HG03175 (cell line): ENCODE results near the gene SLC6A9.

ENCODE experiments used
- ATAC-seq: cut with Tn5 transposase; IDR thresholded peaks from one replicate; pipeline ENCODE4 v1.9.1; 2021; ENCODE audit warnings: mild to moderate bottlenecking, moderate library complexity; ENCODE audit not compliant: unreplicated experiment

SLC6A9 gene

DNA sequence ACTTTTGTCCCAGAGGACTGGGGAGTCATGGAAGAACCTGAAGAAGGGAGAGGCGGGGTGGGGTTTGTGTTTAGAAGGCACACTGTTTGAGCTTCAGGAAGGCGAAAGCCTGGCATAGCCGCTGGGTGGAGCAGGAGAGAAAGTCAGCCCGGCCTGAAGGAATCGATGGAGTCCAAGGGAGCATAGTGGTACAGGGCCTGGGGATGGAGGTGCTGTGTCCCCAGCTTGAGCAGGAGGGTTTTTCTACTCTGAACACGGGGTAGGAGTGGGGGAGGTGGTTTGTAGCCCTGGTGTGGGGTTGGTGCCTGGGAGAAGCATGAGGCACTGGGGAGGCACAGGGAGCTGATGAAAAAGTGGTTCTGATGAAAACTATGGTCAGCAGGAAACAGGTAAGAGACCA lies 44.5 kb downstream of the SLC6A9 start:
- ATAC-seq = no peak

DNA sequence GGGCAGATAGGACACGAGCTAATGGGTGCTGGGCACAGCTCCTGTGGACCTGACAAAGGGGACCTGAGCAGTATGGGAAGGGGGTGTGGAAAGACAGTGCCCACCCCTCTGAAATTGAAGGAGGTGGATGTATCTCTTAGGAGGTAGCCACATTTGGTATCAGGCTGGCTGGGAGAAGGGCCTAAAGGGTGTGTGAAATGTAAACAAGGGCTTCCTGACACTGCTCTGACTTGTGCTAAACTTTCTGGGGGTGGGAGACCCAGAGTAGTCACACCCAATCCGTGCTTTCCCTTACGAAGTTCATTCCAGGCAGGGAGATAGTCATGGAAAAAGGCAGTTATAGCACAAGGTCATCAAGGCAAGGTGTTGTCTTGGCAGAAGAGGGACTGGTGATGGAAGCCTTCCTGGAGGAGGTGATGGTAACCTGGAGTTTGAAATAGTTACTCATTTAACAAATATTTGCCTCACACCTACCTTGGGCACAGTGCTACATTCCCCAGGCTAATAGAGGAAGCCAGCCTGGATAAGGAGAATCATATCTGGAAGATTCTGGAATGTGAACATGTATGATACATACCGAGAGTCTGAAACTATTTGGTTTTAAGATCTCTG lies 45.2 kb downstream of the SLC6A9 start:
- no peak for ATAC-seq

DNA sequence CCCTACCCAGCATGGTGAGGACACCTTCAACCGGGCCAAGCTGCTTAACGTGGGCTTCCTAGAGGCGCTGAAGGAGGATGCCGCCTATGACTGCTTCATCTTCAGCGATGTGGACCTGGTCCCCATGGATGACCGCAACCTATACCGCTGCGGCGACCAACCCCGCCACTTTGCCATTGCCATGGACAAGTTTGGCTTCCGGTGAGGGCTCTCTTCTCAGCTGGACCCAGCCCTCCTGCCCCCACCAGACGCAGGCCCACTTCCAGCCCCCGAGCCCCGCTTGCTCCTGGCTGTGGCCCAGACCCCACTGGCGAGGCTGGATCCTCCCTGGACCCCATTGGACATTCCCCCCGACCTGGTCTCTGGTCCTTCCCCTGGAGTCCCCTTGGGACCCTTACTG lies 46.4 kb downstream of the SLC6A9 start:
- no peak for ATAC-seq

DNA sequence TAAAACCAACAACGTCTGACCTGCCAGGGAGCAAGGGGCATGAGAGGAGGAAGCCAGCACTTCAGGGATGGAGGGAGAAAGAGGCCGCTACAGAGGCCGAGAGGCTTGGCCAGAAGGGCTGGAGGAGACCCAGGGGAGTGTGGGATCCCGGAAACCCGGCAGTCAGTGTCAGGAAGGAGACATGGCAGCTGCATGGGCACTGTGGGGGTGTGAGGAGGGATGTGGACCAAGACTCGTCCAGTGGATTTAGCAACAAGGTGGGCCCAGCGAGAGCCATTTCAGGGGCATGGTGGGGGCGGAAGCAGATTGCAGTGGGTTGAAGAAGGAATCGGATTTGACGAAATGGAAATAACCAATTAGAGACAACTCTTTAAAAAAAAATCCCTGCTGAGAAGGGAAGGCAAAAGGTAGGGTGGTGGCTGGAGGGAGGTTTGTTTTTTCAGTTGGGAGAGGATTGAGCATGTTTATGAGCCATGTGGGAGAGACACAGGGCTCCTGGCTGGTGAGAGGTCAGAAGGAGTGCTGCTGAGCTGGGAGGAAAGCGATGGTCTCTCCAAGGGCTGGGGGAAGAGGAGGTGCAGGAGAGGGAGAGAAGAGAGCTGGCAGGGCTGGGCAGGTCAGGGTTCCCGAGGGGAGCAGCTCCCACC lies 47.9 kb downstream of the SLC6A9 start:
- no peak for ATAC-seq

DNA sequence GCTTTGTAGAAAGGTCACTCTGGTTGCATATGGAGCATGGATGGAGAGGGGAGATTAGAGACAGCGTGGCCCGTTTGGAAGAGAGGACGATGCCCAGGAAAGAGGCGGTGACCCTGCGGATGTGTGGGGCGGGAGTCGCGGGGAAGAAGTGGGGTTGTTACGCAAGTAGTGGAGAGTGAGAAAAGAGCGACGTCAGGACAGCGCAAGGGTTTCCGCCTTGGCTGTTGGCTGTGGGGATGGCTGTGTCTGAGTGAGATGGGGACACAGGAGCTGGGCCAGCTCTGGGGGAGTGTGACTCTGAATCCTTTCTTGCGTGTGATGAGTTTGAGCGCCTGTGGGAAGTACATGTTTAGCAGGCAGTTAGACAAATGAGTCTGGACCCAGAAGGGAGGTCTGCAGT lies 48.5 kb downstream of the SLC6A9 start:
- no peak for ATAC-seq

DNA sequence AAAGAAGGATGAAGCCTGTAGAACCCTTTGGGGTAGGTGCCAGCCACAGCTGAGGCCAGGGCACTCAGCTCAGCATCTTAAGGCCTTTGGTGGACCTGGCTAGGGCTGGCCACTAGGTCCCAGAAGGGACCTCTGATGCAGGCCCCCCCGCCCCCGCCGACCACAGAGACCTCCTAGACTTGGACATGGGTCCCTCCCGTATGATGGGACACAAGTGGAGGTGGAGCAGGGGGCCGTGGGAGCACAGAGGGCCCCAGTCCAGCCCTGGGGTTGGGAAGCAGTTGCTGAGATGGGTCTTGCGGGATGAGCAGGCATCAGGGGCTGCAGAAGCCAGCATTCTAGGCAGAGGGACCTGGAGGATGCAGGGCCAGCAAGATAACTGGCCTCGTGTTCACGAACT lies 49.0 kb downstream of the SLC6A9 start:
- ATAC-seq = no peak

DNA sequence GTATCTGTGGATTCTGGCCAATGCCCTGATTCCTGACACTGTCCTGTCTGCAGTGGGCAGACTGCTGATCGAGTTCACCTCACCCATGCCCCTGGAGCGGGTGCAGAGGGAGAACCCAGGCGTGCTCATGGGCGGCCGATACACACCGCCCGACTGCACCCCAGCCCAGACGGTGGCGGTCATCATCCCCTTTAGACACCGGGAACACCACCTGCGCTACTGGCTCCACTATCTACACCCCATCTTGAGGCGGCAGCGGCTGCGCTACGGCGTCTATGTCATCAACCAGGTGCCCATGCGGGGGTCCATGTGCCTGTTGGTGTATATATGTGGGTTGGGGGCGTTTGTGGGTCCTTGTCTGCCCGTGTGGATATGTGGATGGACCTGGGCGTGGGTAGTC lies 49.6 kb downstream of the SLC6A9 start:
- no peak for ATAC-seq

DNA sequence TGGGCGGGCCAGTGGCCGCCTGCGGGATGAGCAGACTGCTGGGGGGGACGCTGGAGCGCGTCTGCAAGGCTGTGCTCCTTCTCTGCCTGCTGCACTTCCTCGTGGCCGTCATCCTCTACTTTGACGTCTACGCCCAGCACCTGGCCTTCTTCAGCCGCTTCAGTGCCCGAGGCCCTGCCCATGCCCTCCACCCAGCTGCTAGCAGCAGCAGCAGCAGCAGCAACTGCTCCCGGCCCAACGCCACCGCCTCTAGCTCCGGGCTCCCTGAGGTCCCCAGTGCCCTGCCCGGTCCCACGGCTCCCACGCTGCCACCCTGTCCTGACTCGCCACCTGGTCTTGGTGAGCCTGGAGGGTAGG lies 50.1 kb downstream of the SLC6A9 start:
- no peak for ATAC-seq

DNA sequence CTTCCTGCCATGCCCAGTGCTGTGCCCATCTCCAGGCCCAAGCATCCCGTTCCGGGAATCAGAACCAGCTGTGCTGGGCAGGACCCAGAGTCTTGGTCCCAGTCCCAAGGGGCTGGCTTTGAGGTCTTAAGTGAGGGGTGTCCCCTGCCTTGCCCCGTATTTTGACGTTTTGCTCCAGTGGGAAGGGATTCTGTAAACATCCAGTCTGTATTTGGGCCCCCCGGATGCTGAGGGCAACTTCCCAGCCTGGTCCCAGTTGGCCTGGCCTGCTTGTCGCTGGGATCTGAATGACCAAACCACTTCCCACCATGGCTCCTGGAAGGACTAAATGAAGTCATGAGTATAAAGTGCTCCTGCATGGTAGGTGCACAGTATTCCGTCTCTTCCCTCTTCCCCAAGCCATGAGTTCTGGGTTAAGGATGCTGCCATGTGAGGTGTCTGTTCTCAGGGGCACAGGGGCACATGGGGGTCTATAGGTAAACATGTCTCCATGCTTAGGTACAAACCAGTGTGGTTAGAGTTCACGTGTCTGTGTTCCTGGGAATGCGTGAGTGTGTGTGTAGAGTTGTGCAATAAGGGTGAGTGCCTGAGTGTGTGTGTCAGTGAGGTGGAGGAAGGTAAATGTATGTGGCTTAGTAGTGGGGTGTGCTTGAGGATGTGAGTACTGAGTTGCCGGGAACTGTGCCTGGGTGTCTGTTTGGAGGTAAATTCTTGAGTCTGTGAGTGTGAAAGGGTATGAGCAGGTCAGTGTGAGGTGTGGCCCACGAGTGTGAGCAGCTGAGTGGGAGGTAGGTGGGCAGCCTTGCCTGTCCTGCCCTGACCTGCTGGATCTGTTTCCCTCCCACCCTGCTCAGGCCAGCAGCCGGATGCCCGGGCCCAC lies 50.8 kb downstream of the SLC6A9 start:
- no peak for ATAC-seq

DNA sequence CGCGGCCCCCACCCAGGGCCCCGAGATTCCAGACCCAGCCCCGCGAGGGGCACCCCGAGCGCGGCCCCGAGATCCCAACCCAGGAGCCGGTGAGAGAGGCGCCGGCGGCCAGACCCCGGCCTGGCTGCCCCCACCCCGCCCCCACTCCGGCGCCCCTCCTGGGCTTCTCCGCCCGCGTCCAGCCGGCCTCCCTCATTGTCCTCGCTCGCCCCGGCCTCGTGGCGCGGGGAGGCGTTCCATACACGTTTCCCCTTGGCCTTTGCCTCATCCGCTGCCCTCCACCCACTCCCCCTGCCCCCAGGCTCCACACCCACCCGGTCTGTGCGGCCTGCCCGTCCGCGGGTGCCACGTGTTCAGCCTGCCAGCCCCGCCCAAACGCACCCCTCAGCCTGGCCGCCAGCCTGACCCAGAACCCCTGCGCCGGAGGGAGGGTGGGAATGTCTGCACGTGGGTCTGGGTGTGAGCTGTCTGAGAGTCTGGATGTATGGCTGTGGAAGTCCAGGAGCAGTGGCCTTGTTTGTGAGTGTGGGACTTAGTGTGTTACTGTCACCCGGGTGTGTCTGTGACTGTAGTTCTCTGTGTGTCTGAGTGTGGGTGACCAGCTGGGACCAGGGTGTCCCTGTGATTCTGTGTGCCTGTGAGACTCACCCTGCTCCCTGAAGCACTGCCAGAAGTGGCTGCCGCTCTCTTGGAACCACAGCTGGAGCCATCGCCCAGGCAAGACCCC lies 51.6 kb downstream of the SLC6A9 start:
- ATAC-seq = no peak

DNA sequence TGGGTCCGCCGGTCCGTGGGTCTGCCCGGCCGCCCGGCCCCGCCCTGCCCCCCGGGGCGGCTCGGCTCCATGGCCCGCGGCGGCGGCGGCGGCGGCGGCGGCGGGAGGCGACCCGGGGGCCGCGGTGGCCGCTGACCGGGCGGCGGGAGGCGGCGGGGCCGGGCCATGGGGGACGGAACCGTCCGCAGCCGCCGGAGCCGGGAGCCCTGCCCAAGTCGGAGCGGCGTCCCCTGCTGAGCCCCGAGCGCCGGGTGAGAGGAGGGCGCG lies 52.1 kb downstream of the SLC6A9 start:
- no peak for ATAC-seq

DNA sequence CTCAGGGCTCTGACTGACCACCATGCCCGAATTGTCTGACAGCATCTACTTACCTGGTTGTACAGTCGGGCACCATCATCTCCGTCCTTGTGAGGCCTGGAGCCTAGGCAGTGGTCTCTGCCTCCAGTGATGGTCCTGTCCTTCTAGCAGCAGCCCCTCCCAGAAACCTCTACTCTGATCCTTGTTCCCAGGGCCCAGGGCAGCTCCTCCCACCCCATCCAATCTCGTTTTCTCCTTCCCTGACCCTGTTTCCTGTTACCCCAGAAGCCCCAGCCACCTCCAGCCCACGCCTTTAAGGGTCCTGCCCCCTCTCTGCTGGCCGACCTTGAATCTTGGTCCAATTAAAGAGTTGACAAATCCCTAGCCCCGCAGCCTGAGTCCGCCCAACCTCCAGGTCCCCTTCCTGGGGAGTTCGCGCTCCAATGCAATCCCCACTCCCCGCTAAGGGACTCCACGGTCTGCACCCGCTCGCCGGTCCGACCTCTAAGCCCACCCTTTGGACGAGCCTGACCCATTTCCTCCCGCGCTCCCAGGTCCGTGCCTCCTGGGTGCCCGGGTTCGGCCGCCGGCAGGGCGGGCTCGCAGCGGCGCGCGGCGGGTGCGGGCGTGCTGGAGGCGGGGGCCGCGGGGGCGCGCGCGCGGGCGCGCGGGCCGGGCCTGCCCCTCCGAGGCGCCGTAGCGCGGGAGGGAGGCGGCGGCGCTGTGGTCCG lies 52.6 kb downstream of the SLC6A9 start, which contains the start of gene B4GALT2:
TSS of gene B4GALT2 (plus strand) at position 660 of the 710 bp plus-strand sequence. CDS start 1,951 bp downstream, outside the sequence.
- no peak for ATAC-seq

DNA sequence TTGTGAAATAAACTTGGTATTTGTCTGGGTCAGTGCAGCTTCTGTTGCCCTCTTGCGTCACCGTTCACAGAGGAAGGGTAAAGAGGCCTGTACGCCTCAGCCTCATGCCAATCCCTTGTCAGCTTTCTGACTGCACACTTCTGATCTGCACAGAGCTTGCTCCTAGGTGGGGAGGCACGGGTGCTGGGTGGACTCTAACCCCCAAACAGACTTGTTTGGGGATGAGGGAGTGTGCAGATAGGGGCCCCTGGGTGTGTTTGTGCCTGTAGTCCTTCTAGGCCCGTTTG lies 53.1 kb downstream of the SLC6A9 start:
- ATAC-seq = no peak

DNA sequence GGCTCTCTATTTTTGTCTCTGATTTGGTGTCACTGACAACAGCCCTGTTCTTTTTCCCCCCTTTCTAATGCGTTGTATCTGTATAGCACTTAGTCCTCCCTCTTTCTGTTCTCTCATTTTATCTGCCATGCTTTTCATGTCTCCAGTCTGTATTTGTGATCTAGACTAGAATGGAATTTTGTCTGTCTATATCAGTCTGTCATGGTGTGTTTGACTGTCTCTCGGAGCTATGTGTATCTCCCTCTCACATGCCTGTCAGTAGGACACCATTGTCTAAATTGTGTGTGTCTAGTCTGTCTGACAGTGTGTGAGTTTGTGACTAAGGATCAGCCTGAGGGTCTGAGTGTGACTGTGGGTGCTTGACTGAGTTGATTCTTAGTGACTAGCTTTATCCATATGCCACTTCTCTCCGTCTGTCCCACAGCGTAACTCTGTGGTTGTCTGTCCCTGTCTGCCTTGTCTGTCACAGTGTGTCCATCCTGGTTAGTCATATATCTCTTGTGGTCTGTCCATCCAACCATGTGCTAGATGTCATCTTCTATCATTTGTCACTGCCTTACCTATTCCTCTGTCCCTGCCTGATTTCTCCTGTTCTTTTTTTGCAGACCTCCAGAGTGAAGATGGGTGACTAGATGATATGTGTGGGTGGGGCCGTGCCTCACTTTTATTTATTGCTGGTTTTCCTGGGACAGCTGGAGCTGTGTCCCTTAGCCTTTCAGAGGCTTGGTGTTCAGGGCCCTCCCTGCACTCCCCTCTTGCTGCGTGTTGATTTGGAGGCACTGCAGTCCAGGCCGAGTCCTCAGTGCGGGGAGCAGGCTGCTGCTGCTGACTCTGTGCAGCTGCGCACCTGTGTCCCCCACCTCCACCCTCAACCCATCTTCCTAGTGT lies 53.6 kb downstream of the SLC6A9 start:
- ATAC-seq = no peak

DNA sequence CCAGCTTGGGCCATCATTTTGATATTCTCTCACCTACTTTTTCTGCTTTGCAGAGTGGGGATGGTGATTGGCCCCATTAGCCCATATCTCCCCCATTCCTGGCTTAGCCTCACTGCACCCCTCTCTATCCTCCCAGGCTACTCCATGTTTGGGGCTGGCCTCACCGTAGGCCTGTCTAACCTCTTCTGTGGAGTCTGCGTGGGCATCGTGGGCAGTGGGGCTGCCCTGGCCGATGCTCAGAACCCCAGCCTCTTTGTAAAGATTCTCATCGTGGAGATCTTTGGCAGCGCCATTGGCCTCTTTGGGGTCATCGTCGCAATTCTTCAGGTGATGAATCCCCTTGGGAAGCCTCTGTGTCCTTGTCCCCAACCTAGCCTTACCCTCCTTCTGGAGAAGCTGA lies 54.4 kb downstream of the SLC6A9 start:
- ATAC-seq = no peak

DNA sequence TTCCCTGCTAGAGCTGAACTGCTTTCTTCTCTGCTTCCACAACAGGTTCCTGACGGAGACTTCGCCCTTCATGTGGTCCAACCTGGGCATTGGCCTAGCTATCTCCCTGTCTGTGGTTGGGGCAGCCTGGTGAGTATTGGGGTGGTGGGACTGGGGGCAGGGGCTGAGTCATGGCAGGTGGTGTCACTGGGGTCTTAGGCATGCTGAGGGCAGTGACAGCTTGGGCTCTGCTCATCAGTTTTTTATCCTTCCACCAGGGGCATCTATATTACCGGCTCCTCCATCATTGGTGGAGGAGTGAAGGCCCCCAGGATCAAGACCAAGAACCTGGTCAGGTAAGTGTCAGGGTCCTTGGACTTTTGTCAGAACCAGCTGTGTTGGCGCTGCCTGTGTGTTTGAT lies 55.2 kb downstream of the SLC6A9 start:
- ATAC-seq = no peak

DNA sequence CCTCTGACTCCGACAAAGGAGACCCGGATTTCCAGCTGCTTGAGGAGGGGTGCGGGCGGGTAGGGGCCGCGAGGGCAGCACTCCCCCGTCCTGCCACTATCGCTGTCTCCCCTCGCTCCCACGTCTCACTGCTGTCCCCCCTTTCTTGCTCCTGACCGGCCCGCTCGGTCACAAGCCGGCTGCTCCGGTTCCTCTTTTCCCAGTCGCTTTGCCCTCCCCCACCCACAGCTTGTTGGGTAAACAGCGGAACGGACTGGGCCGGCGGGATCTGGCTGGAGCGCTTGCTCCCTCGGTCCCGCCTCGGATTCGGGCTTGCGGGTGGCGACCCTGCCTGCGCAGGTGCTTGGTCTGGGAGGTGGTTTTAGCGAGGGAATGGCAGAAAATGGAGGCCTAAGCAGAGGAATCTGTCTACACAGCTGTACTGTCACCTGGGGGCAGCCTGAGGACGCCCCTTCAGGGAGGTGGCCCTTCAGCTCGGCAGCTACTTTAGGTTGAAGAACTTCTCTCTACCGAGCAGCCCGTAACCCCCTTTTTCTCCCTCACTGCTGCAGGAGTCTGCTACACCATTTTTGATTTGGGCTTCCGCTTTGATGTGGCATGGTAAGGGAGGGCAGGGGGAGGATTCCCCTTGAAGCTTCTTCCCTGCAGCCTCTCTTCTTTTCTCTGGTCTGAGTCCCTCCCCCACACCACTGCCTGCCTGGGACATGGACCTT lies 55.9 kb downstream of the SLC6A9 start:
- no peak for ATAC-seq

DNA sequence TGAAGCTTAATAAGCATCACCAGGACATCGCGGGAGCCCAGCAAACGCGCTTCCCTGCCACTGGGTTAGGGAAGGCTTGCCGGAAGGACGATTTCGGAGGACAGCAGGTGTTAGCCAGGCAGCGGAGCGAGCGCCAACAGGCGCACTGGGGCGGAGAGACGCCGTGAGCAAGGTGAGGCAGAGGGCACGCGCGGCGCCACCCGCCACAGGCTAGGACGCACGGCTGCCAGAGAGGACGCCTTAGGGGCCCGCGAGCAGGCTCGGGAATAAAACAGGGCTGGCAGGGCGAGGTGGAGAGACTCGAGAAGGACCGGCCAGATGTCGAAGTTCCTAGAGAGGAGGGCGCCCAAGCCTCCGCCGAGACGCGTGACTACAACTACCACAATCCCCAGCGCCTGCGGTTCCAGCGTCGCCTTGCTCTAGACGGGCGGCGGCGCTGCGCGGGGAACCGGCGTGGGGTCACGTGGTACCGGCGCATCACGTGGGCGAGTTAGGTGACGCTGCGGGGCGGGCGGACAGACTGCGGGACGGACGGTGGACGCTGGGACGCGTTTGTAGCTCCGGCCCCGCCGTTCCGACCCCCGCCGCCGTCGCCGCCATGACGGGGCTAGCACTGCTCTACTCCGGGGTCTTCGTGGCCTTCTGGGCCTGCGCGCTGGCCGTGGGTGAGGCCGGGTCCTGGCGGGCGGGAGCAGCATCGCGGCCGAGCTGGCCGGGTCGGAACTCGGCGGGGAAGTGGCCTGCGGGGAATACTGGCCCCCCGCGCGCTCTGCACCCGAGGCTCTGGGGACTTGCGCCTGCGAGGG lies 56.6 kb downstream of the SLC6A9 start, which contains the start of gene ATP6V0B:
TSS of gene ATP6V0B (plus strand) at position 518 of the 806 bp plus-strand sequence. CDS start at position 599, 81 bp downstream.
- ATAC-seq = peak; percentile 68
